Liver (tissue), 9 donors: ENCODE data around the gene ABITRAM. TPM values are rescaled to one million over a fixed set of nuclear protein-coding genes. Genes with fewer than 3 reads are reported as not detected.

Experiments used
- DNase-seq: peaks from one replicate; pipeline ENCODE4 v3.0.0-alpha.2; 2017; ENCODE audit warnings: low spot score
- H3K27ac ChIP-seq, 2 donors: one replicate each; pipeline ENCODE4 v1.7.0; 2013; ENCODE audit warnings: inconsistent platforms in 2 of 2, low read length in 2 of 2, control low read depth in 1 of 2, low read depth in 1 of 2, mild to moderate bottlenecking in 1 of 2
- H3K27me3 ChIP-seq, 4 donors: one replicate each; pipeline versions ENCODE4 v1.6.1 to v1.7.0; 2013; ENCODE audit warnings: low read length in 3 of 4, inconsistent platforms in 1 of 4, mild to moderate bottlenecking in 1 of 4, moderate library complexity in 1 of 4; ENCODE audit not compliant: control insufficient read depth in 4 of 4, insufficient read depth in 4 of 4
- H3K36me3 ChIP-seq, 4 donors: one replicate each; pipeline versions ENCODE4 v1.6.1 to v1.7.0; 2013; ENCODE audit warnings: low read length in 3 of 4, mild to moderate bottlenecking in 3 of 4, low read depth in 1 of 4, moderate library complexity in 1 of 4; ENCODE audit not compliant: control insufficient read depth in 4 of 4, insufficient read depth in 3 of 4
- H3K4me1 ChIP-seq, 4 donors: one replicate each; pipeline versions ENCODE4 v1.6.1 to v1.7.0; 2013; ENCODE audit warnings: low read length in 3 of 4, mild to moderate bottlenecking in 3 of 4, moderate library complexity in 1 of 4; ENCODE audit not compliant: control insufficient read depth in 4 of 4, insufficient read depth in 4 of 4
- H3K4me3 ChIP-seq, 3 donors: one replicate each; pipeline versions ENCODE4 v1.6.1 to v1.7.0; 2013; ENCODE audit warnings: low read length in 3 of 3, control low read depth in 1 of 3, low read depth in 1 of 3, mild to moderate bottlenecking in 1 of 3
- H3K9ac ChIP-seq, 2 donors: one replicate each; pipeline ENCODE4 v1.7.0; 2013; ENCODE audit warnings: low read length in 2 of 2, mild to moderate bottlenecking in 2 of 2, moderate library complexity in 2 of 2, control low read depth in 1 of 2, low read depth in 1 of 2
- H3K9me3 ChIP-seq, 4 donors: one replicate each; pipeline versions ENCODE4 v1.6.1 to v1.7.0; 2013; ENCODE audit warnings: low read length in 3 of 4; ENCODE audit not compliant: control insufficient read depth in 4 of 4
- FOXA1 ChIP-seq: IDR thresholded peaks from 2 replicates; pipeline ENCODE4 v1.6.1; 2016; ENCODE audit warnings: antibody characterized with exemption
- HNF4A ChIP-seq, 2 donors: conservative IDR thresholded peaks; 2 replicates each; pipeline ENCODE4 v1.6.1; 2016; ENCODE audit warnings: antibody characterized with exemption in 2 of 2, mild to moderate bottlenecking in 2 of 2
- HNF4G ChIP-seq: IDR thresholded peaks from 2 replicates; pipeline ENCODE4 v1.6.1; 2016; ENCODE audit warnings: antibody characterized with exemption
- JUND ChIP-seq, 2 donors: IDR thresholded peaks; 2 replicates each; pipeline ENCODE4 v1.6.1; 2016; ENCODE audit warnings: antibody characterized with exemption in 2 of 2
- NR2F2 ChIP-seq: IDR thresholded peaks from 2 replicates; pipeline ENCODE4 v1.6.1; 2016; ENCODE audit warnings: antibody characterized with exemption
- RAD21 ChIP-seq, 2 donors: IDR thresholded peaks; 2 replicates each; pipeline ENCODE4 v1.6.1; 2016; ENCODE audit warnings: antibody characterized with exemption in 2 of 2, mild to moderate bottlenecking in 2 of 2
- SP1 ChIP-seq: IDR thresholded peaks from 2 replicates; pipeline ENCODE4 v1.6.1; 2018; ENCODE audit warnings: antibody characterized with exemption, mild to moderate bottlenecking
- TAF1 ChIP-seq: conservative IDR thresholded peaks from 2 replicates; pipeline ENCODE4 v1.6.1; 2016; ENCODE audit warnings: antibody characterized with exemption, mild to moderate bottlenecking
- YY1 ChIP-seq: IDR thresholded peaks from 2 replicates; pipeline ENCODE4 v1.6.1; 2016; ENCODE audit warnings: antibody characterized with exemption, mild to moderate bottlenecking
- WGBS: extraction: QIAGEN DNeasy Blood & Tissue Kit; methylation state at CpG from one replicate; pipeline ENCODE4 v1.1.7; 2013; 5-methylcytosine and 5-hydroxymethylcytosine counted together
- polyA plus RNA-seq, 2 donors: library from polyadenylated mRNA; stranded (reverse) in 1 of 2; unstranded in 1 of 2; fragments of 200-250 nt in 1 of 2; fragments of >200 nt in 1 of 2; fragmentation: Nextera tagmentation in 1 of 2; extraction: Ambion mirVana in 1 of 2; gene quantifications; one replicate each; pipeline versions ENCODE4 v1.2.1 to v1.2.3, GENCODE V29; 2013 to 2015
- total RNA-seq, 2 donors: library from RNA; depleted of rRNA; stranded (reverse); fragments of >200 nt; gene quantifications; one replicate each; pipeline ENCODE4 v1.2.3, GENCODE V29; 2014
- TF ChIP-seq, protein P1 (sequence below): IDR thresholded peaks from 2 replicates; pipeline ENCODE4 v1.6.1; 2016; ENCODE audit warnings: antibody characterized with exemption
- TF ChIP-seq, protein P2 (sequence below): fragments of 150-350 bp; IDR thresholded peaks from 2 replicates; pipeline ENCODE4 v1.5.1; 2017; ENCODE audit warnings: improper control_type of control experiment, low read depth, low read length; ENCODE audit not compliant: missing input control
- TF ChIP-seq, protein P3 (sequence below): IDR thresholded peaks from 2 replicates; pipeline ENCODE4 v1.6.1; 2016; ENCODE audit warnings: antibody characterized with exemption
- donor health status: healthy.
- donor health status: healthy.
- donor health status: healthy.
- donor health status: healthy.
- donor health status: healthy.

The ABITRAM gene
- total and polyA plus RNA-seq, 4 donors = 3.5 to 8.2 (median 5.5) TPM

DNA sequence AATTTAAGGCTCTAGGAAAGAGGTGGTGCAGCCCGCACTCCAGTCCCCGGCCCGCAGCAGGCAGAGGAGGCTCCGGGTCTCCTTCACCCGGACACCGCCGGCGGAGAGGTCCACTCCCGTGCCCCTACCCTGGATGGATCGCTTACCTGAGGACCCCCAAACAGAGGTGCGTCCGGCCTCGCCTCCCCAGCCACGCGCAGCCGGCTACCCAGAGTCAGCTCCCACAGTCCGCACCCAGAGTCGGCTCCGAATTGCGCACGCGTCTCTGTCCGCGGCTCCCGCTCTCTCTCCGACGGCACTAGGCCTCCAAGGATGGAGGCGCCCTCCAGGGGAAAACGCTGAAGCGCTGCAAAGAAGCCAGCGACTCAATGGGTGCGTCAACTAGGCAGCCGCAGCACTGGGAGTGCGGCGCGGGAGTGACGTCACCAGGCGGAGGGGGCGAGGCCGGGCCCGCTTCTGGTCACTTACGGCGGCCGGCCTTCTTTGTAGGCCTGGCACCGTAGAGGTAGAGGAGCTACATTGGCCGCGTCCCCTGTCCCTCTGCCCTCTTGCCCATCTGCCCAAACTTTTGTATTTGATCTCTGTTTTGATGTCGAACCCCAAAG, 380 bp upstream of the ABITRAM start, which contains the start of gene ELP1 (continued):
- TF ChIP-seq, protein P1, sequence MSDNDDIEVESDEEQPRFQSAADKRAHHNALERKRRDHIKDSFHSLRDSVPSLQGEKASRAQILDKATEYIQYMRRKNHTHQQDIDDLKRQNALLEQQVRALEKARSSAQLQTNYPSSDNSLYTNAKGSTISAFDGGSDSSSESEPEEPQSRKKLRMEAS = peak; percentile 36
- peak; percentile 55 to 60 for TF ChIP-seq RAD21 (IDR thresholded peaks at IDR 0.05)
- peak; percentile 74 for TF ChIP-seq YY1
- TF ChIP-seq HNF4G = no peak
- TF ChIP-seq NR2F2 = no peak
- TF ChIP-seq JUND (IDR thresholded peaks at IDR 0.05) = peak in 1 of 2 donors; percentile 37

DNA sequence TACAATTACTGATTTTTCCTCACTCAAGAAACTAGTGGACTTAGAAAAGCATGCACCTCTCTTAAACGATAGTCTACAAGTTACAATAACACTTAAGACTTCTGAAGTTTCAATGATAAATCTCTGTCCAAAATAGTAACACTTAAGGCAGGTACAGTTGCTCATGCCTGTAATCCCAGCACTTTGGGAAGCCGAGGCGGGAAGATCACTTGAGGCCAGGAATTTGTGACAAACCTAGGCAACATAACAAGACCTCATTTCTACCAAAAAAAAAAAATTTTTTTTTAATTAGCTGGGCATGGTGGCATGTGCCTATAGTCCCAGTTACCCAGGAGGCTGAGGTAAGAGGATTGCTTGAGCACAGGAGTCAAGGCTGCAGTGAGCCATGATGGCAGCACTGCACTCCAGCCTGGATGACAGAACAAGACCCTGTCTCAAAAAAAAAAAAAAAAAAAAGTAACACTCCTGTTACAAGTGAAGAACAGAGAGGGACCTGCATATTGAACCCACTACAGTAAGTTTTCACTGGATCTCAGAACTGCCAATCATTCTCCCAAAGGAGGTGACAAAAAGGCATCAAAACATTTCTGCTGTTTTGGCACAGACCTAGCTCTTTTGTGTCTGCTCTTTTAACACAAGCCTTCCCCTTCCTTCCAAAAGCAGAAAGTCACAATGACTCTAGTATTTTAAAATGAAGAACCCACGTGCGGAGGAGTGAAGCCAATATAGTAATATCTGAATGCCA, 3.5 kb downstream of the ABITRAM start:
- TF ChIP-seq, protein P1 = no peak
- TF ChIP-seq FOXA1 (no peak), JUND (IDR thresholded peaks at IDR 0.05) (no peak), HNF4A (conservative IDR thresholded peaks at IDR 0.05) (no peak), TAF1 (no peak), SP1 (no peak), HNF4G (no peak)
- TF ChIP-seq, protein P2, sequence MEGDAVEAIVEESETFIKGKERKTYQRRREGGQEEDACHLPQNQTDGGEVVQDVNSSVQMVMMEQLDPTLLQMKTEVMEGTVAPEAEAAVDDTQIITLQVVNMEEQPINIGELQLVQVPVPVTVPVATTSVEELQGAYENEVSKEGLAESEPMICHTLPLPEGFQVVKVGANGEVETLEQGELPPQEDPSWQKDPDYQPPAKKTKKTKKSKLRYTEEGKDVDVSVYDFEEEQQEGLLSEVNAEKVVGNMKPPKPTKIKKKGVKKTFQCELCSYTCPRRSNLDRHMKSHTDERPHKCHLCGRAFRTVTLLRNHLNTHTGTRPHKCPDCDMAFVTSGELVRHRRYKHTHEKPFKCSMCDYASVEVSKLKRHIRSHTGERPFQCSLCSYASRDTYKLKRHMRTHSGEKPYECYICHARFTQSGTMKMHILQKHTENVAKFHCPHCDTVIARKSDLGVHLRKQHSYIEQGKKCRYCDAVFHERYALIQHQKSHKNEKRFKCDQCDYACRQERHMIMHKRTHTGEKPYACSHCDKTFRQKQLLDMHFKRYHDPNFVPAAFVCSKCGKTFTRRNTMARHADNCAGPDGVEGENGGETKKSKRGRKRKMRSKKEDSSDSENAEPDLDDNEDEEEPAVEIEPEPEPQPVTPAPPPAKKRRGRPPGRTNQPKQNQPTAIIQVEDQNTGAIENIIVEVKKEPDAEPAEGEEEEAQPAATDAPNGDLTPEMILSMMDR = no peak
- peaks cover 2 to 17% (median 15%) of the 10 kb centered on the region in 4 donors for H3K4me1 ChIP-seq
- H3K27me3 ChIP-seq = no peaks in the 10 kb centered on the region
- H3K9ac ChIP-seq = no peak overlapping the region
- 94% methylated on average over 5 of the region's 5 CpGs for WGBS
- peaks cover 2 to 19% (median 8%) of the 10 kb centered on the region in 4 donors for H3K36me3 ChIP-seq
- H3K27ac ChIP-seq = no peak overlapping the region
- DNase-seq = no peak
- H3K4me3 ChIP-seq = no peak overlapping the region
- no peaks in the 10 kb centered on the region for H3K9me3 ChIP-seq

DNA sequence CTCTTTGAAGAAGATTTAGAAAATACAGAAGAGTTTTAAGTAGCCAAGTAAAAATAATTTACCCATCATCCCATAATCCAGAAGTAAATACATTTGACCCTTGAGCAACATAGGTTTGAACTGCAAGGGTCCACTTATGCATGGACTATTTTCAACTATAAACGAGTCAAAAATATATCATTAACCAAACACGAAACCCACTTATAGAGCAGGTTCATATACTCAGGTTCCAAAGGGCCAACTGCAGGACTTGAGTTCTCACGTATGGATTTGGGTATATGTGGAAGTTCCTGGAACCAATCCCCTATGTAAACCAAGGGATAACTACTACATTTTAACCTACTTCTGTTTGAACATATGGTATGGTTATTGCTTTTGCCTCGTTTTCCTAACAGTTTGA, 5.8 kb downstream of the ABITRAM start:
- Histone ChIP-seq H3K9ac (no peak overlapping the region), H3K4me3 (no peak overlapping the region), H3K27ac (no peak overlapping the region), H3K27me3 (no peaks in the 10 kb centered on the region), H3K4me1 (peaks cover 0 to 5% (median 5%) of the 10 kb centered on the region in 4 donors), H3K36me3 (peaks cover 2 to 19% (median 8%) of the 10 kb centered on the region in 4 donors), H3K9me3 (no peaks in the 10 kb centered on the region)
- no peak for DNase-seq
- TF ChIP-seq, protein P1 = no peak
- TF ChIP-seq, protein P3, sequence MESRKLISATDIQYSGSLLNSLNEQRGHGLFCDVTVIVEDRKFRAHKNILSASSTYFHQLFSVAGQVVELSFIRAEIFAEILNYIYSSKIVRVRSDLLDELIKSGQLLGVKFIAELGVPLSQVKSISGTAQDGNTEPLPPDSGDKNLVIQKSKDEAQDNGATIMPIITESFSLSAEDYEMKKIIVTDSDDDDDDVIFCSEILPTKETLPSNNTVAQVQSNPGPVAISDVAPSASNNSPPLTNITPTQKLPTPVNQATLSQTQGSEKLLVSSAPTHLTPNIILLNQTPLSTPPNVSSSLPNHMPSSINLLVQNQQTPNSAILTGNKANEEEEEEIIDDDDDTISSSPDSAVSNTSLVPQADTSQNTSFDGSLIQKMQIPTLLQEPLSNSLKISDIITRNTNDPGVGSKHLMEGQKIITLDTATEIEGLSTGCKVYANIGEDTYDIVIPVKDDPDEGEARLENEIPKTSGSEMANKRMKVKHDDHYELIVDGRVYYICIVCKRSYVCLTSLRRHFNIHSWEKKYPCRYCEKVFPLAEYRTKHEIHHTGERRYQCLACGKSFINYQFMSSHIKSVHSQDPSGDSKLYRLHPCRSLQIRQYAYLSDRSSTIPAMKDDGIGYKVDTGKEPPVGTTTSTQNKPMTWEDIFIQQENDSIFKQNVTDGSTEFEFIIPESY = no peak
- no peak for TF ChIP-seq RAD21 (IDR thresholded peaks at IDR 0.05)
- TF ChIP-seq, protein P2 = no peak
- 88% methylated on average over 4 of the region's 4 CpGs for WGBS
